Left ventricle myocardium superior (tissue), 1 donor: Measurements from ENCODE around the gene IGF2BP1. TPM values are rescaled to one million over a fixed set of nuclear protein-coding genes. Genes with fewer than 3 reads are reported as not detected.
"Not testable (repeated sequence)": the region's sequence is repeated elsewhere in the genome, so short reads cannot be mapped to it uniquely, and the experiment has no call there.

Source experiments
- ATAC-seq: fragments of 200-7000 bp; cut with Tn5 transposase; one replicate; pipeline ENCODE4 v1.9.1; 2020; ENCODE audit warnings: mild to moderate bottlenecking, moderate library complexity
- DNase-seq: peaks from one replicate; pipeline ENCODE4 v3.0.0-alpha.2; 2020
- intact Hi-C: fragments of 100-400 bp; cut with micrococcal nuclease; formaldehyde crosslinking; loops from one replicate; pipeline ENCODE4 v1.11.0; 2022
- total RNA-seq: library from RNA; stranded (reverse); fragmentation: NEBNext Ultra II Directional; extraction: Animal tissue kit (Norgen Biotek cat#: 25700); gene quantifications from one replicate; pipeline ENCODE4 v1.2.1, GENCODE V29; 2021
- donor health status: DM: no; HTN: yes; CAD: no; lungs with severe emphysema.

The IGF2BP1 gene
- total RNA-seq, 1 donor from 2014 or later = not detected

DNA sequence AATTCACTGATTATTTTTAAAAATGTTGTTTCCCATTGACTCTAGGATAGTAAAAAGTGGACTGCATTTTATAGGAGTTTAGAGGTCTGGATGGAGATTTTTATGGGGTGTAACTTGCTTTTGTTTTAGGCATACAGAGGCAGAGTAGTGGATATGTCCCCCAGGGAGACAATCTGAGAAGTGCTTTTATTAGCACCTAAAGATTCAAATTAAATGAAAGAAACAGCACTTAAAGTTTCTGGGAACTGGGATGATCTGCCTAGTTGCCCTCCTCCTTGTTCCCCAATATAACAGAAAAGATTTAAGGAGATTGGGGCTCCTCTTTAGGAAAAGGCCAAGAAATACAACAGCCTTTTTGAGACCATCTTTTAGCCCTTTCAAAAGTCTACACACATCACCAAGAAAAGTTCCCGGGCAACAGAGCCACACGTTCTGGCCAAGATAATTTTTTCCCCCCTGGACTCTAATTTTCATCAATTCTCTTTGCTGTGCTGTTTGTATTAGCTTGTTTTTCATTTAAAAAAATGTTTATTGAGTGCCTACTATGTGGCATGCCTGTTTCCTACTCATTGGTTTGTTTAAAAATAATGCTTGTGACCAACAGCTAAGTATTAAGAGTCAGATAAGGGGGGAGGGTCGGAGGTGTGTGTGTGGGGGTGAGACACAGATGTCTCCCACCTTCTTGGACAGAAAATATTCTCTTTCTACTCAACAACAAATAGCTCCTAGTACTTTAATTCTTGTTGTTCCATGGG is 2.5 kb upstream of the IGF2BP1 start:
- no peak for ATAC-seq
- intact Hi-C loops = no loop called here
- DNase-seq = no peak

DNA sequence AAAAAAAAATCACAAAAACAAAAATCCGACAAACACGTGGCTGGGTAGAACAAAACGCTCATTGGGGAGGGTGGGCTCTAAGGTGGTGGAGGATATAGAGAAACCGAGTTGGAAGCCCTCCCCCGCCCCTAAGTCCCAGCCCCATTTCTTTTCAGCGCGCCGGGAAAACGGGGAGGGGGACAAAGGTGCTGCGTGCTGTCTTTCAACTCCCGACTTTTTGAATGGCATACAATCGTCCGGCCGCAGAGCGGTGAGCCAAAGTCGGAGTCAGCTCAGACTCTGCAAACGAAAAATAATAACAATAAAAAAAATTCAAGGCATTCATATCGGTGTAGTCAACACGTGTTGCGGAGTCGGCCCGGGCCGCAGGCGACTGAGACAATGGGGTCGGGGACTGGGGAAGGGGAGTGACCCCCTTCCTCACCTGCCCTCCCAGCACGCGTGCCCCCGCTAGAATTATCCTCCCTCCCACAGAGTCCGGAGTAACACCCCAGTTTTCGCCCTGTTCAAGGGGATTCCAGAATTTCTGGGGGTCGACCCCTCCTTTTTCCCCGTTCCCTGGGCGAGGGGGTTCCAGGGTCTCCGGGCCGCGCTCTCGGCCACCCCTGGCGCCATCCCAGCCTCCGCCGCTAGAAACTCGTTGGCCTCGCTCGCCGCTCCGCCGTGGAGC is 1.7 kb upstream of the IGF2BP1 start:
- ATAC-seq (no peak), DNase-seq (no peak)
- intact Hi-C loops = no loop called here

DNA sequence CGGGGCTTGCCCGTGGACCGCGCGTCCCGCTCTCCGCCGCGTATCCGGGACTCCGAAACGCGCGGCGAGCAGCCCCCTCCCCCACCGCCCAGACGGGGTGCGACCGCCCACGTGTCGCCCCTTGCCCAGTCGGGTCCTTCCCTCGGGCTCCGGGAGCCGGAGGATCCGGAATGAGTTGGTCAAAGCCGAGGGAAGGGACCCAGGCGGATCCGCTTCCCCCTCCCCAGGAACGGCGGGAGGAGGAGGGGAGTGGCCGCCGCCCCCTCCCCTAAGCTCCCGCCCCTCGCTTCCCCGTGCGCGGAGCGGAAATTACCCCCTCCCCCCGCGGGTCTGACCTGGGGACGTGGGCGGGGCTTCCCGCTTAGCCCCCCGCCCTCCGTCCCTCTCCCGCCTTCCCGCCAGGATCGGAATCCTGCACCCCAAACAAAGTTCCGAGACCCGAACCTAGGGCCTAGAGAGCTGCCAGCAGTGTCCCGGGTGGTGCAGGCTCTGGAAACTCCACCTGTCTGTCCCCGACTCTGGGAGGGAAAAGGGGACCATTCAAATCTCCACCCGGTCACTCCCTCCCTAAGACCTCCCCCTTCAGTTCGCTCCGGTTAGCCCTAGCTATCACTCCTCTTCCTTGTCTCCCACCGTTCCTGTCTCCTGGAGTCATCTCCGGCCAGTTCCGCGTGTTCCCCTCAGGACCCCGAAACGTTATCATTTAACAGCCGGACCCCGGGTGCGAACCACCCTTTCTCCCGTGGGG is 1.0 kb upstream of the IGF2BP1 start:
- intact Hi-C loops = no loop called here
- no peak for ATAC-seq
- DNase-seq = no peak

DNA sequence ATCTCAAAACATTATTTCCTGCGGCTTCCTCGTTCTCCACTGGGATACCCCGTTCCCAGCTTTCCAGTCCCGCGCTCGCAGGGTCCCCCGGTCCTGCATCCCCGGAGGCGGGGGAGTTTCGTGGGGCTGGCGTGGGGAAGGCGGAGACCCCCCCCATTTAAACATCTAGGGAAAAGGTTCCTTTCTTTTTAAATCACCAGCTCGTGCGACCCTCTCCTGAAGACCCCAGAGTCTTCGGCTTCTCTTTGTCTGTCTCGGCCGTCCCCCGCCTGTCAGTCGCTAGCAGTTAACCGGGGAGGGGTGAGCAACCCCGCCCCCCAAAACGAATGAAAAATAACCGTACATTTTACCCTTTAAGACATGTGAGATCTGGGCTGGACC is 473 bp upstream of the IGF2BP1 start:
- intact Hi-C loops = no loop called here
- ATAC-seq = no peak
- DNase-seq = no peak

DNA sequence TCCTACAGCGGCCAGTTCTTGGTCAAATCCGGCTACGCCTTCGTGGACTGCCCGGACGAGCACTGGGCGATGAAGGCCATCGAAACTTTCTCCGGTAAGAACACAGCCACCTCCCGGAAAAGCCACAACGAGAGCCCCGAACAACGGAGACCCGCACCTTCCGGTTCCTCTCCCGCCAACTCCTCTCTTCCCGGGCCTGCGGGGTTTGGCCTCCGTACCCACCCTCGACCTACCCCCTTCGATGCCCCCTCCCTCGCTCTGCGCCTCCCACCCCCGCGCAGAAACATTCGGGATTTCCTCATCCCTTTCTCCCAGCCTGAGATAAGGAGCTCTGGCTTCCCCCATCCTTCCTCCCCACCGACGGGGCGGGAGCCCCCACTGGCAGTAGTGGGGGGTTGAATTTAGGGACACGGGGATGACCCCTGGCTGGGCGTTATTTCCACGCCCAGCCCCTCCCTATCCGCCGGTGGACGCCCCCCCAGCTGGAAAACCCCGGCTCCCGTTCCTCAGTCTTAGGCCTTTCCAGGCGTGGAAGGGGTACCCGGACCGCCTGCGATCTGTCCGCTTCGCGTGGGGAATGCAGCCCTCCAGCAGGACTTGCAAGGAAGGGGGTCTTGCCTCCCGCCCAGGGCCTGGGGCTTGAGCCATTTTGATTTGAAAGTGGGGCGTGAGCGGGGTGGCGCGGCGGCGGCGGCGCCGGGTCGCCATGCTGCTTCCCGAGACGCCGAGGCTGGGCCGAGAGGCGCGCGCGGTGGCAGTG is 822 bp downstream of the IGF2BP1 start:
- ATAC-seq = no peak
- no peak for DNase-seq

DNA sequence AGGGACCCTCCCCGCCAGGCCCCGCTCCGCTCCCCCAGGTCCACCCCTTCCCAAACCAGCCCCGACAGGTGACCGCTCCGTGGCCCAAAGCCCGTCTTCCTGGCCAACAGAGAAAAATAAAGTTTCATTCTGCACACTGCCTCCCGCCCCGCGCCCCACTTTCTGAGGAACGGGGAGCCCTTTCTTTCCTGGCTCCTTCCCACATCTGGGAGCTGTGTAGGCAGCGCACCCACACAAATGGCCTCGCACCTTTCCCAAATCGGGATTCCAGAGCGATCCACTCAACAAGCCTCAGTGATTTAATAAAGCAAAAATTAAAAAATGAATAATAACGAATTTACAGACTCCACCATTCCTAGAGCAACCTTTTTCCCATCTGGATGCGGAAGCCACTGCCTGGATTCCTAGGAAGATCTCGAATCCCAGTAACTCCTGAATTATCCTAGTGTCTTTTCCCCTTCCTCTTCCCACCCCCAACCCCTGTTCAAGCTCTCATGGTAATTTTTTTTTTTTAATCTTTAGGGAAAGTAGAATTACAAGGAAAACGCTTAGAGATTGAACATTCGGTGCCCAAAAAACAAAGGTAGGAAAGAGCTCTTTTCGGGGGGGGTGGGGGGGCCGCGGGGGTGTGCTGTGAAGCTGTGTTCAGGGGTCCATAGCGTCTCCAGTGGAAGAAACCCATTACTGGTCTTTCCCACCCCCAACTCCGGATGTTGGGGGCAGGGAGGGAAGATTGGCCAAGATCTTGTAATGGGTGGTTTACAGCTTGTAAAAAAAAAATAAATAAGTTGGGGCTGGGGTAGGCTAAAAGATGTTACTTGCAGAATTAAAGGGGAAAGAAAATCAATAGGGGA is 1.6 kb downstream of the IGF2BP1 start:
- intact Hi-C loops = no loop called here
- no peak for ATAC-seq
- no peak for DNase-seq

More for the DNA sequence above, 822 bp downstream of the IGF2BP1 start:
- intact Hi-C loops = no loop called here

DNA sequence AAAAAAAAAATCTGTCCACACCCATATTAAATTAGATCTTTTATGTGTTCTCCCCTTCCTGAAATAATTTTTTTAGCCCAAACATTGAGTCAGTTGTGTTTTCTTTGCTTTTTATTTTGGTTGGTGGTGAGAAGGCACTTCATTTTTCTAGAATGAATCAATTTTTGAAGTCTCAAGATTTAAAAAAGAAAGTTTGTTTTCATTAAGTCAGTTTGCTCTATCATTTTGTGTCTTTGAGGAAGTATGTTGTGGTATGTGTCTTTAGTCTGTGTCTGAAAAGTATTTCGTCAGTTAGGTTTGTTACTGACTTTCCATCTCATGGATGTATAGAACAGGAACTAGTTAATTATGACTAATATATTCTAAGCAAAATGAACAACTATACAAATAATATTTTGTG is 3.8 kb downstream of the IGF2BP1 start:
- DNase-seq (no peak), ATAC-seq (no peak)
- intact Hi-C loops = no loop called here

DNA sequence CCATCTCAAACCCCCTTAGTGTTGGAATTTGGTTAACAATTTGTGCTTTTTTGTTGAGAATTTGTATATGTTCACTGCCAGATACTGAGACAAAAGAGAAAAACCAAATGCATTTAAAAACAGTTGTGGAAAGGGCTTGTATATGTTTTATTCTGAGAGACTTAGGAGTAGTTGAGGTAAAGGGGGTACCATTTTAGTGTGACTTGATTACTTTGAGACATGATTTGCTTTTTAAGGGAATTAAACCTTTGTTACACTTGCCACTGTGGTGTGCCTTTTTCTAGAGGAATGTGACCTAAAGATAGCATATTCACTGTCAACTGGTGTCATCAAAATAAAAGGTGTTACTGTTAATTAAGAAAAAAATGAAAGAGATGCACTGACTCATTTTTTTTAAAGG is 4.5 kb downstream of the IGF2BP1 start:
- intact Hi-C loops = no loop called here
- ATAC-seq = no peak
- DNase-seq = no peak

DNA sequence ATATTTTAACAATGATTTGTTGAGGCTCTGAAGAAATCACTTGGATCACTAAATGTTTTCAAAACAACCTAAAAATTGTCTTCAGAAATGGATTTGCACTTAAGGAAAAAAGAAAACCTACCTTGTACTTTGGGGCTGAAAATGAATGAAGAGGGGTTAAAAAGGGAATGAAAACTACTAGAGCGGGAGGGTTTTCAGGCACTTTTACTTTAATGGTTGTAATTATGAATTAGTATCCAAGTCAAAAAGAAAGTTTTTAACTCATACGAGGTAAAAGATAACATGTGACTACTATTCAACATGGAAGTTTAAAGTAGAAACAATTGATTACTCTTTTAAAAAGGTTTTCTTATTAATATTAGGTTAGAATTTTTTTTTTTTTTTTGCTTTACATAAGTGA is 5.1 kb downstream of the IGF2BP1 start:
- no peak for DNase-seq
- ATAC-seq = no peak
- intact Hi-C loops = no loop called here

DNA sequence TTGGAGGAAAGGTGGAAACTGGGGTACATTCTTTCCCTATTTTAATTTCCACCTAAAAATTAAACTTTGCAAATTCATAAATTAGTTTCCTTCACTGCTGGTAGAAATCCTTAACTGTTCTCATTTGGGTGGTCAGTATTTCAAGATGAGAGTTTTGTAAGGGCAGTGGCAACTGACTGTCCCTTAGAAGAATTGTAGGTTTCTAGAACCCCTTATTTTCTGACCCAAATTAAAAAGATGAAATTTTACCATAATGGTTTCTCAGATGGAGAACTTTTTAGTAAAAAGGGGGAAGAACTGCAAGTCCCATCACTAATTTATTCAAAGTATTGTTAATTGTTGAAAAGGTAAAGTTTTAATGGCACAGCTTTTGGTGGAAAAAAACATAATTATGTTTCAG is 5.6 kb downstream of the IGF2BP1 start:
- no peak for DNase-seq
- no peak for ATAC-seq
- intact Hi-C loops = no loop called here

DNA sequence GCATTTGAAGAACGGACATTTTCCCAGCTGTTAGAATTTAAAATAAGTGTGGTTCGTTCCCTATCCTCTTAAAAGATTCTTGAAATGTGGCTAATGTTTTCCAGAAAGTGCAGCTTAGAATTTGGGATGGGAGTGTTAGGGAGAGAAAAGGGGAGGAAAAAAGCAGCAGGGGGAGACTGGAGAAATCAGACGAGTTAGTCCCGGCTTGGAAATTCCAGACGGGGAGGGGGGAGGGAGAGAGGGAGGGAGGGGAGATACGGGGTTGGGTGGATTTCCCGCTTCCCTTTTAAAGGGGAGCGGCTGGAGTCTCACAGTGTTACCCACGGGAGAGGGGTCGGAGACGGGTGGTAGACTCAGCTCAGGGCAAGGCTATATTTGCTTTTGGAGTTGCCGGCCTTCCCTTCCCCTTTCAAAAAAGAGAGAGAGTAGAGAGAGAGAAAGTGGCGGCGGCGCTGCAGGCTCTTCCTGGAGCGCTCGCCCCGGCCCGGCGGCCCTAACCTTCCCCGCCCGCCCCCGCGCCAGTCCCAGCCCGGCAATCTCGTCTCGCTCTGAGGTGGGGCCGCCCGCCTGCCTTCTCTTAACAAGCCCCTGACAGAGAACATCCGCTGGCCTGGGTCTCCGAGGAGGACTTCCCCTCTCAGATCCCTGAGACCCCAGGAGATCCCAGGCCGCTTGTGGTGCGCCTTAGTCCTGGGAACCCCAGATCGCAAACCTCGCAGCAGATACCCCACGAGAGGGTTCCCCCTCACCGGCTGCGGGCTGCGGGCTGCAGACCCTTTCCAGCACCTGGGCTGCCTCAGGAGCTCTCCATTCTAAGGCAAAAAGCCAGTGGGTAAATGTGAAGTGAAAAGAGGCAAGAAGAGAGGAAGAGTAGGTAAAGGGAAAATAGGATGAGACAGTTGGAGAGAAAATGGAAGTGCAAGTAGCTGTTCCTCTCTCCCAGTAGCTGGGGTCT is 6.6 kb downstream of the IGF2BP1 start:
- intact Hi-C loops = no loop called here
- no peak for ATAC-seq
- no peak for DNase-seq

DNA sequence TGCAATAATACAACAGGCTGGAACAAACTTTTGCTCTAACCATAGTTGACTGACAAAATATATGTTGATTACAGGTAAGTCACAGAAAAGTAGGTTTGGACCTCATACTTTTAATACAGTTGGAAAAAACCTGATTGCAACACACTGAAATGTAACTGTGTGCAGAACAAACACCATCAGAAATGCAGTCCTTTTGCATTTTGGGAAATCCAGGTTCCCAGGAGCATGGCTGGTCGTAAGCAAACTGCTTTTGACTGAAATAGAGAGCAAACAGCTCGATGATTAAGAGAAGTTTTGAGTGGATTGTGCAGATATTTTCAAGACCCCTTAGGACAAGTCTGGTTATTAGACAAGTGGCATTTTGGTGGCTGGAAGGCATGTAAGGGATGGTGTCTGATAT is 8.0 kb downstream of the IGF2BP1 start:
- intact Hi-C loops = no loop called here
- DNase-seq = no peak
- ATAC-seq = no peak

DNA sequence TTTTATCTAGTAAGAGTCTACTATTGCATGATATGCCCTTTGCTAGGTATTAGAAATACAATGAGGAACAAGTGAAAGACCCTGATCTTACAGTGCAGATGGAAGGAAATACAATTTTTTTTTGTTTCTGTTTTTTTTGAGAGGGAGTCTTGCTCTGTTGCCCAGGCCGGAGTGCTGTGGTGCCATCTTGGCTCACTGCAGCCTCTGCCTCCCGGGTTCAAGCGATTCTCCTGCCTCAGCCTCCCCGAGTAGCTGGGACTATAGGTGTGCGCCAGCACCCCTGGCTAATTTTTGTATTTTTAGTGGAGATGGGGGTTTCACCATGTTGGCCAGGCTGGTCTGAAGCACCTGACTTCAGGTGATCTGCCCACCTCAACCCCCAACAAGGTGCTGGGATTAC is 11.7 kb downstream of the IGF2BP1 start:
- intact Hi-C loops, ATAC-seq, DNase-seq: not testable (repeated sequence)

DNA sequence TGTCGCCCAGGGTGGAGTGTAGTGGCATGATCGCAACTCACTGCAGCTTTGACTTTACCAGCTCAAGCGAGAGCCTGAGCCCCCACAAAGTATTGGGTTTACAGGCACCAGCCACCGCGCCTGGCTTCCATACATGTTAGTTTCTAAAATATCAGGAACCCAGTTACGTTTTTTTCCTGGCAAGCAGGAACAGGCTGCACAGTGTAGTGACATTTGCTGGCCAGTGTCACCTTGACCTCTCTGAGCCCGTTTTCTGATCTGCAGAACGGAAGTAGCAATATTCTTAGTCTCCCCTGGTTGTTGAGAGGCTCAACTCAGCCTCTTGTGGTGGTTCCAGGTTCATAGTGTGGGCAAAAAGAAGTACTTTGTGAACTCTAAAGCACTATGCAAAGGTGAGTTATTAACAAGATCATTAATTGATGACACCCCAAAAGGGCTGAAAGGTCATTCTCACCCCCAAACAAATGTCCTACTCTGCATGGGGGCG is 15.6 kb downstream of the IGF2BP1 start:
- ATAC-seq = no peak
- DNase-seq = no peak
- intact Hi-C loops = no loop called here

DNA sequence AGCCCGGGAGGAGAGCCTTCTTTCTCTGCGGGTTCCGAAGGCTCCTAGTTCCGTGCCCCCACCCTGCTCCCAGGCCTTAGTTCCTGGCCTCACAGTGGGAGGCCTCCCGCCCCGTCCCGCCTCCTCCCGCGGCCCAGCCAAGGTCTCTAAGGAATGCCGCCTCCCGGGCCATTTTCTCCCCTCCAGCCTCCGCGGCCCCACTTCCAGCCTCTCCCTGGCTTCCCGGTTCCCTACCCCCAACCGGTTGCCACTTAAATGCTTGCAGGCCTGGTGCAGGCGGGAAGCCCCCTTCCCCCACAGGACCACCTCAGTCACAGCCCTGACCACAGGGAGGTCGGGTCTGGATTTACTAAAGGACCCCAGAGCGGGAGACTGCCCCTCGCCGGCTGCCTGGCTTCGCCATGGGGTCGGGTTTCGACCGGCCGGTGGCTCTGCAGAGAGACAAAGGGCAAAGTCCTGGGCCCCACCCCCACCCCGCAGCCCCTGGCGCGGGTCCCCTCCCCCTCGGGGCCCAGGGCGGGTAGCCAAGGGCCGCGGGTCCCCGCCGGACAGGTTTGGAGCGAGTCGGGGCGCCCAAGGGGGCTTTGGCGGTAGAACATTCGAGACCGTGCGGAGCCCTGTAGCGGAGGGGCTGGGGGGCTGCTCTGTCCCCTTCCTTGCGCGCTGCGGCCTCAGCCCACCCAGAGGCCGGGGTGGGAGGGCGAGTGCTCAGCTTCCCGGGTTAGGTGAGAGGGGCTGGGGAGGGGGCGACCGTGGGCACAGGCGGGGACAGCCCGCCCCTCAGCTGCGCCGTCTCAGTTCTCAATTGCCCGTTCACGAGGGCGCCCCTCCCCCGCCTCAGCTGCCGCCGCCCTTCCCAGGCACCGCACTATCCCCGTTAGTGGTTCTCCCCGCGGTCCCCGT is 16.4 kb downstream of the IGF2BP1 start:
- intact Hi-C loops = no loop called here
- ATAC-seq (no peak), DNase-seq (no peak)

DNA sequence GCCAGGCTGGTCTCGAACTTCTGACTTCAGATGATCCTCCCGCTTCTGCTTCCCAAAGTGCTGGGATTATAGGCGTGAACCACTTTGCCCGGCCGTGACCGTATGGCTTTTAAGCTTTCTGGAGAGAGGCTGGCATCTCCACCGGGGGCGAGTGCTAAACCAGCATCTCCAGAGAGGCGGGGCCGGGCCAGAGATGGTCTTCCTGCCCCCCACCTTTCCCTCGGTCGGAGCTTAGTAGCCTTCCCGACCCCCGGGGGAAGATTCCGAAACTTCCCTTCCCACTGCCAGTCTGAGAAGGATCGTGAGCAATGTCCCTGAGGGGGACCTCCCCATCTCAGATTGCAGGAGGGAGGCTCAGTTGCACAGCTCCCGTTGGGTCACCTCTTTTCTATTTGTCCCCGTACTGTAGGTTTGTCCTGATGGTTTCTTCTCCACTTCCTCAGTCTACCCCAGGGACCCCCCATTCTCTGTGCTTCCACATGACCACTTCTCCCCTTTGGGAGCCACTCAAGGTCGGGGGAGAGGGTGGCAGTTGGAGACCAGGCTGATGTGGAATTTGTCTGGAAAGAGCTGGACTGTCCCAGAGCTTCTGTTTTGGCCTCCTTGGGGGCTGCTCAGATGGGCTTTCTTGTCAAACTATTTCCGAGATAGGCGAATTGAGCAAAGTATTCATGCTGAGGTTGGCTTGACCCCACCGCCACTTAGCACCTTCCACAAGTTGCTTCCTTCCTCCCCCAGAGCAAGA is 18.2 kb downstream of the IGF2BP1 start:
- DNase-seq (no peak), ATAC-seq (no peak)
- intact Hi-C loops = no loop called here
